T-cell (primary cell): ENCODE results near the gene TEX55. TPM values are rescaled to one million over a fixed set of nuclear protein-coding genes. Genes with fewer than 3 reads are reported as not detected.
A peak's percentile ranks its signal among the peaks of the same experiment; 100 is the strongest.
"Not testable (repeated sequence)": the region's sequence is repeated elsewhere in the genome, so short reads cannot be mapped to it uniquely, and the experiment has no call there.

ENCODE experiments used
- ATAC-seq, 4 experiments: fragments of 200-7000 bp in 3 of 4; fragments of 150-1000 bp in 1 of 4; cut with Tn5 transposase; replicated peaks in 1 of 4; 1 replicate in 3 of 4; 2 replicates in 1 of 4; pipeline ENCODE4 v1.10.0; 2021; ENCODE audit warnings: moderate library complexity in 3 of 4, mild to moderate bottlenecking in 2 of 4, moderate number of reproducible peaks in 1 of 4
- CTCF ChIA-PET, 2 donors: fragments of 300-600 bp; sonication (Branson Sonifier 250); formaldehyde crosslinking; loops; one replicate each; lab custom pipeline; 2022; ENCODE audit warnings: antibody characterized with exemption in 2 of 2; lab: Charles Lee
- POLR2A ChIA-PET, 2 donors: fragments of 300-600 bp; sonication (Branson Sonifier 250); formaldehyde crosslinking; loops; one replicate each; lab custom pipeline; 2022; ENCODE audit warnings: antibody characterized with exemption in 2 of 2; lab: Charles Lee
- DNase-seq, 35 experiments: peaks; one replicate each; pipeline versions ENCODE4 v3.0.0 to v3.0.0-alpha.2; 2013 to 2023
- H3K27ac ChIP-seq: one replicate; pipeline ENCODE4 v1.5.1; 2013; ENCODE audit warnings: low read length
- H3K27me3 ChIP-seq, 2 experiments: replicated peaks in 1 of 2; 1 replicate in 1 of 2; 2 replicates in 1 of 2; pipeline versions ENCODE4 v1.6.1 to v1.7.0; 2013; ENCODE audit warnings: low read length in 1 of 2, mixed read lengths in 1 of 2; ENCODE audit not compliant: control insufficient read depth in 2 of 2, insufficient read depth in 2 of 2; ENCODE audit errors: extremely low read depth in 1 of 2
- H3K36me3 ChIP-seq, 2 donors: 1 replicate in 1 of 2; 2 replicates in 1 of 2; pipeline versions ENCODE4 v1.6.1 to v1.7.0; 2013; ENCODE audit warnings: low read length in 1 of 2; ENCODE audit not compliant: control insufficient read depth in 2 of 2, insufficient read depth in 1 of 2; ENCODE audit errors: extremely low read depth in 1 of 2
- H3K4me1 ChIP-seq, 2 experiments: 1 replicate in 1 of 2; 2 replicates in 1 of 2; pipeline versions ENCODE4 v1.6.1 to v1.7.0; 2013; ENCODE audit warnings: low read length in 2 of 2, mixed read lengths in 1 of 2; ENCODE audit not compliant: insufficient read depth in 2 of 2, control insufficient read depth in 1 of 2; ENCODE audit errors: extremely low read depth in 1 of 2
- H3K4me3 ChIP-seq, 2 donors: 1 replicate in 1 of 2; 2 replicates in 1 of 2; pipeline versions ENCODE4 v1.5.1 to v1.7.0; 2013; ENCODE audit warnings: mild to moderate bottlenecking in 2 of 2, low read length in 1 of 2, moderate library complexity in 1 of 2; ENCODE audit not compliant: control insufficient read depth in 1 of 2; ENCODE audit errors: extremely low read depth in 1 of 2
- H3K9me3 ChIP-seq: 2 replicates; pipeline ENCODE4 v1.7.0; 2013
- H3K27ac Mint-ChIP-seq, 2 donors: one replicate each; pipeline ENCODE4 v1.8.0; 2020 to 2021; ENCODE audit warnings: mild to moderate bottlenecking in 2 of 2, mixed read lengths in 2 of 2
- H3K27me3 Mint-ChIP-seq, 2 donors: one replicate each; pipeline ENCODE4 v1.8.0; 2021 to 2022; ENCODE audit warnings: mixed read lengths in 2 of 2
- H3K36me3 Mint-ChIP-seq: one replicate; pipeline ENCODE4 v1.8.0; 2021; ENCODE audit warnings: mixed read lengths
- H3K4me1 Mint-ChIP-seq, 3 donors: one replicate each; pipeline ENCODE4 v1.8.0; 2020 to 2022; ENCODE audit warnings: mixed read lengths in 3 of 3, mild to moderate bottlenecking in 1 of 3
- H3K4me3 Mint-ChIP-seq, 3 donors: one replicate each; pipeline ENCODE4 v1.8.0; 2020 to 2022; ENCODE audit warnings: mild to moderate bottlenecking in 3 of 3, mixed read lengths in 3 of 3, moderate library complexity in 3 of 3
- H3K9me3 Mint-ChIP-seq, 3 donors: one replicate each; pipeline ENCODE4 v1.8.0; 2020 to 2022; ENCODE audit warnings: mixed read lengths in 3 of 3
- WGBS: methylation state at CpG from one replicate; pipeline ENCODE4 v1.1.5; 2013; ENCODE audit warnings: missing lambda C conversion rate; ENCODE audit not compliant: insufficient coverage; 5-methylcytosine and 5-hydroxymethylcytosine counted together
- total RNA-seq, 35 experiments: library from RNA in 6 of 35; stranded (reverse) in 6 of 35; fragments of 120-200 nt in 1 of 35; gene quantifications; one replicate each; pipeline versions ENCODE4 v1.2.1 to v1.2.4 and lab custom pipeline; 2013 to 2026

The TEX55 gene
- total RNA-seq, 5 donors from 2014 or later (not counting 1 experiment from before 2014, with no cell fraction given) = not detected

DNA sequence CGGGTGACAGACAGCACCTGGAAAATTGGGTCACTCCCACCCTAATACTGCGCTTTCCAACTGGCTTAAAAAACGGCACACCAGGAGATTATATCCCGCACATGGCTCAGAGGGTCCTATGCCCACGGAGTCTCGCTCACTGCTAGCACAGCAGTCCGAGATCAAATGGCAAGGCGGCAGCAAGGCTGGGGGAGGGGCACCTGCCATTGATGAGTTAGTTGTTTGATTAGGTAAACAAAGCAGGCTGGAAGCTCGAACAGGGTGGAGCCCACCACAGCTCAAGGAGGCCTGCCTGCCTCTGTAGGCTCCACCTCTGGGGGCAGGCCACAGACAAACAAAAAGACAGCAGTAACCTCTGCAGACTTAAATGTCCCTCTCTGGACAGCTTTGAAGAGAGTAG is 18.8 kb downstream of the TEX55 start:
- H3K36me3 Mint-ChIP-seq, H3K4me1 ChIP-seq, H3K27ac Mint-ChIP-seq, H3K9me3 Mint-ChIP-seq, ATAC-seq, POLR2A ChIA-PET, H3K27me3 ChIP-seq, H3K4me3 Mint-ChIP-seq, H3K9me3 ChIP-seq, H3K4me3 ChIP-seq, CTCF ChIA-PET, H3K36me3 ChIP-seq, H3K27ac ChIP-seq, H3K4me1 Mint-ChIP-seq, DNase-seq: not testable (repeated sequence)
- 100% methylated on average over 1 of the region's 9 CpGs for WGBS
- peaks cover 13 to 19% of the 10 kb centered on the region in 2 donors for H3K27me3 Mint-ChIP-seq

DNA sequence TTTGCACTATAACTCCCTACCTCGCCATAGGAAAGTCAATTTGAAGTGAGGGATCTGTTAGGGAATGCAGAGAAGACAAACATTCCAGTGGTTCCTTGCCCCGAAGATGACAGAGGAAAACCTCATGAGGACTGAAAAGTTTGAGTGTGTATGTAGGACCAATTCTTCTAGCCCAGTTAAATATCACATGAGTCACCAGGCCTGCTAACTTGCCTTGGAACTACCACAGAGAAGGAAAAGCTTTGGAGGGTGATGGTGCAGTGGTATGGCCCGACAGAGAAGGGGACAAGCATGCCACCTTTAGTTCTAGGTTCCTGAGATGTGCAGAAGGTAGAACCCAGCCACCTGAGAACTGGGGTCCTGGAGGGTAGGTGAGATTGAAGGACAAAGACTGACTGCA is 24.9 kb downstream of the TEX55 start:
- H3K27me3 Mint-ChIP-seq = peaks cover 0 to 4% of the 10 kb centered on the region in 2 donors
- no peak overlapping the region for H3K4me3 ChIP-seq
- H3K36me3 ChIP-seq = no peaks in the 10 kb centered on the region
- H3K9me3 ChIP-seq = no peaks in the 10 kb centered on the region
- no peak for DNase-seq
- ChIA-PET CTCF (interaction anchor here in 1 of 2 donors (0.6 kb wide), 1 partner anchor 519 kb away, joined by 3 read pairs; no protein-coding TSS in a partner anchor), POLR2A (no interaction called here)
- ATAC-seq = no peak
- no peak overlapping the region for H3K27ac Mint-ChIP-seq
- H3K4me3 Mint-ChIP-seq = no peak overlapping the region
- H3K36me3 Mint-ChIP-seq = no peaks in the 10 kb centered on the region
- no peaks in the 10 kb centered on the region for H3K4me1 Mint-ChIP-seq
- no peaks in the 10 kb centered on the region for H3K4me1 ChIP-seq
- no peaks in the 10 kb centered on the region for H3K27me3 ChIP-seq
- no peak overlapping the region for H3K27ac ChIP-seq
- H3K9me3 Mint-ChIP-seq = no peaks in the 10 kb centered on the region
- 67% methylated on average over 1 of the region's 3 CpGs for WGBS

DNA sequence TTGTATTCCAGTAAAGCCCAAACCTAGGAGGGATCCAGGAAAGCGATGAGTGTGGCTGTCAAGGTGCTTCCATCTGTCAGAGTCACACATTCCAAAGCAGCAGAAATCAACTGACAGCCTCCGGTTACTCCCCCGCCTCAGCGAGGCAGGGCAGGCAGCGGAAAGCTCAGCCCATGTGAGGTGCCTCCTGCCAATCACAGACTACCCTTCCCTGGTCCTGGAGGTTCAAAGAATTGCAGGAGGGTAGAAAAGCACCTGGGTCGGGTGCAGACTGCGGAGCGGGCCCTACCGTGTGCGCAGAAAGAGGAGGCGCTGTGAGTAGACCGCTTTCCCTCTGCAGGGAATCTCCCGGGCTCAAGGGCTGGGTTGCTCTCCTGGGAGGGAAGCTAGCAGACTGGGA is 27.4 kb downstream of the TEX55 start, which contains the start of gene UPK1B:
Gene UPK1B, plus strand, starts transcription at position 274 of the 400 bp plus-strand sequence. CDS start 13,144 bp downstream, outside the sequence.
- ChIA-PET POLR2A (no interaction called here), CTCF (no interaction called here)
- ATAC-seq (peak in 1 of 4 experiments; percentile 69), DNase-seq (peak in 1 of 35 experiments; percentile 1)
- no peaks in the 10 kb centered on the region for H3K9me3 ChIP-seq
- no peak within 1 kb of the TSS for H3K27ac ChIP-seq
- Mint-ChIP-seq H3K4me1 (no peaks in the 10 kb centered on the region), H3K27ac (no peak within 1 kb of the TSS), H3K36me3 (no peaks in the 10 kb centered on the region), H3K4me3 (no peak within 1 kb of the TSS), H3K27me3 (peaks cover 2 to 7% of the 10 kb centered on the region in 2 donors), H3K9me3 (no peaks in the 10 kb centered on the region)
- H3K36me3 ChIP-seq = no peaks in the 10 kb centered on the region
- no peaks in the 10 kb centered on the region for H3K27me3 ChIP-seq
- 90% methylated on average over 8 of the region's 13 CpGs for WGBS
- no peaks in the 10 kb centered on the region for H3K4me1 ChIP-seq
- no peak within 1 kb of the TSS for H3K4me3 ChIP-seq

DNA sequence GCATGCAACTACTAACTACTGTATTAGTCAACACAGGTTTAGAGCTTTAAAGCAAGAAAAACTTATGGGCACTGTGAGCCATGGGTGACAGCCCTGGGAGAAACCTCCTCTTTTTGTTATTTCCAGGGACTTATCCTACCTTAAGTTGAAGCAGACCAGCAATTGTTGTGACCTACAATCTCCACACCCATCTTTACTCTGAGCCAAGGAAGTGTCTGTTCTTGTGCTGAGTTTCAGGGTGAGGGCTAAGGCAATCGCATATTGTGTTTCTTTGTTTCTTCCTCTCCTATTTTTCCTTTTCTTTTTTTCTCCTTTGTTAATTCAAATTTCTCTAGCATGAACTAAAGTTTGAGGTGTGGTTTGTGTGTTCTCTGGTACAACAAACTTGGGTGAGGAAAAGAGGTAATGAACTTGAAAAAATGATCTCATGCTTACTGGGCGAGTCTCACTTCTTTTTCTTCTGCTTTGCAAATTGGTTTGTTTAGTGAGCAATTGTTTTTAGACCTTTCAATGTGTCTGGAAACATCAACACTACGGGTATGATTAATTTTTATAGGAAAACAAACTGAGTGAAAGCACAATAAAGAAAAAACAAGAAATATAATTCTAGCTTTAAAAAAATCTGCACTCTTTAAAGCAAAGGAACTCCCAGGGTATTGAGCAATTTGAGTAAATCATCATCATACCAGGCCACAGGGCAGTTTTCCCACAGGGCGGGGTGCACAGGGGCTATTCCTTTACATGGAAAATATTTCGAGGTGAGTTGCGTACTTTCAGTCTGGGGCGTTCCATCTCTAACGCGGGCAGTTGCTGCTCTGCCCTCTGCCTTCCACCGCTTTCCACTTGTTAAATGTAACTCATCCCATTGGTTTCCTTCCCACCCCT is 30.1 kb downstream of the TEX55 start:
- Histone ChIP-seq H3K4me3 (no peak overlapping the region), H3K4me1 (no peaks in the 10 kb centered on the region), H3K9me3 (no peaks in the 10 kb centered on the region), H3K27ac (no peak overlapping the region), H3K27me3 (no peaks in the 10 kb centered on the region), H3K36me3 (no peaks in the 10 kb centered on the region)
- Mint-ChIP-seq H3K4me1 (no peaks in the 10 kb centered on the region), H3K36me3 (no peaks in the 10 kb centered on the region), H3K27ac (no peak overlapping the region), H3K27me3 (peaks cover 2 to 7% of the 10 kb centered on the region in 2 donors), H3K4me3 (no peak overlapping the region), H3K9me3 (no peaks in the 10 kb centered on the region)
- ATAC-seq (no peak), DNase-seq (no peak)
- ChIA-PET CTCF (interaction anchor here in 1 of 2 donors (1.1 kb wide), 1 partner anchor 292 kb away, joined by 5 read pairs; no protein-coding TSS in a partner anchor), POLR2A (no interaction called here)
- 100% methylated on average over 1 of the region's 10 CpGs for WGBS

DNA sequence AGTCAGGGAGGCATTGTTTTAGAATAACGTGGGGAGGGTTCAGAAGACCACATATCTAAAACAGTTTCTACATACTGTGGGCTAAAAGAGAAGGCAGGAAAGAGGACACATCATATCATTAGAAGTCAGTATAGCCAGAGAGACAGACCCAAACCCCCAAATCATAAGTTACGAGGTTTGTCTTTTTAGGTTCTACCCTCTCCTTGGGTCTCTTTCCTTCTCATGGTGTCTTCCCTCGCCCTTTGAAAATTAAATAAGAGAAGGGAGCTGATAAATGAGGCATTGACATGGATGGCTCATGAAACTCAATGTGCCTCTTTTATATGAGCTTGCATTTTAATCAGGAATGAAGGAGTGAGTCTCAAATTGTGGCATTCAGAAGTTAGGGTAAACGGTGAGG is 30.8 kb downstream of the TEX55 start:
- no peak overlapping the region for H3K4me3 Mint-ChIP-seq
- POLR2A ChIA-PET = no interaction called here
- Histone ChIP-seq H3K36me3 (no peaks in the 10 kb centered on the region), H3K4me1 (no peaks in the 10 kb centered on the region), H3K4me3 (no peak overlapping the region), H3K27me3 (no peaks in the 10 kb centered on the region), H3K9me3 (no peaks in the 10 kb centered on the region), H3K27ac (no peak overlapping the region)
- DNase-seq (no peak), ATAC-seq (no peak)
- WGBS = 100% methylated on average over 1 of the region's 4 CpGs
- no peaks in the 10 kb centered on the region for H3K9me3 Mint-ChIP-seq
- H3K4me1 Mint-ChIP-seq = no peaks in the 10 kb centered on the region
- CTCF ChIA-PET = no interaction called here
- H3K27ac Mint-ChIP-seq = no peak overlapping the region
- no peaks in the 10 kb centered on the region for H3K36me3 Mint-ChIP-seq
- H3K27me3 Mint-ChIP-seq = peaks cover 2 to 7% of the 10 kb centered on the region in 2 donors

DNA sequence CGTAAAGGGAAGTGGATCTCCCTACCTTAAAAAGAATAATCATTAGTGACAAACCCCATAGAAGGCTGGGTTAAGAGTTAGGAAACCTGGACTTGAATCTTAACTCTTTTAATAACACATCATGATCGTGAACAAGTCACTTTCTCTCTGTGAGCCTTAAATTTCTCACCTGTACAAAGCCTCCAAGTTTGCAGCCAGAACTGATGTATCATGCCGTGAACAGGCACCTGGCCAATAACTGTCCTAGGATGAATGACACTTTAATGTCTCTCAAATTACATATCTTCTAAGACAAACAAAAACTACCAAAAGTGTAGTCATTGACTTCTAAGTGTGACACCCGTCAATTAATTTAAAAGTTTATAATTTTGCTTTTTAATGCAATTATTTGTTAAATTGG is 31.4 kb downstream of the TEX55 start:
- Mint-ChIP-seq H3K4me1 (no peaks in the 10 kb centered on the region), H3K27ac (no peak overlapping the region), H3K27me3 (peaks cover 2 to 7% of the 10 kb centered on the region in 2 donors), H3K9me3 (no peaks in the 10 kb centered on the region), H3K36me3 (no peaks in the 10 kb centered on the region), H3K4me3 (no peak overlapping the region)
- ATAC-seq = no peak
- Histone ChIP-seq H3K4me1 (no peaks in the 10 kb centered on the region), H3K36me3 (no peaks in the 10 kb centered on the region), H3K27ac (no peak overlapping the region), H3K9me3 (no peaks in the 10 kb centered on the region), H3K27me3 (no peaks in the 10 kb centered on the region), H3K4me3 (no peak overlapping the region)
- DNase-seq = no peak
- ChIA-PET CTCF (no interaction called here), POLR2A (no interaction called here)
- 75% methylated on average over 1 of the region's 4 CpGs for WGBS
